ENCODE results near the gene GANAB.
"Not testable (repeated sequence)": the region's sequence is repeated elsewhere in the genome, so short reads cannot be mapped to it uniquely, and the experiment has no call there.

Gene GANAB

DNA sequence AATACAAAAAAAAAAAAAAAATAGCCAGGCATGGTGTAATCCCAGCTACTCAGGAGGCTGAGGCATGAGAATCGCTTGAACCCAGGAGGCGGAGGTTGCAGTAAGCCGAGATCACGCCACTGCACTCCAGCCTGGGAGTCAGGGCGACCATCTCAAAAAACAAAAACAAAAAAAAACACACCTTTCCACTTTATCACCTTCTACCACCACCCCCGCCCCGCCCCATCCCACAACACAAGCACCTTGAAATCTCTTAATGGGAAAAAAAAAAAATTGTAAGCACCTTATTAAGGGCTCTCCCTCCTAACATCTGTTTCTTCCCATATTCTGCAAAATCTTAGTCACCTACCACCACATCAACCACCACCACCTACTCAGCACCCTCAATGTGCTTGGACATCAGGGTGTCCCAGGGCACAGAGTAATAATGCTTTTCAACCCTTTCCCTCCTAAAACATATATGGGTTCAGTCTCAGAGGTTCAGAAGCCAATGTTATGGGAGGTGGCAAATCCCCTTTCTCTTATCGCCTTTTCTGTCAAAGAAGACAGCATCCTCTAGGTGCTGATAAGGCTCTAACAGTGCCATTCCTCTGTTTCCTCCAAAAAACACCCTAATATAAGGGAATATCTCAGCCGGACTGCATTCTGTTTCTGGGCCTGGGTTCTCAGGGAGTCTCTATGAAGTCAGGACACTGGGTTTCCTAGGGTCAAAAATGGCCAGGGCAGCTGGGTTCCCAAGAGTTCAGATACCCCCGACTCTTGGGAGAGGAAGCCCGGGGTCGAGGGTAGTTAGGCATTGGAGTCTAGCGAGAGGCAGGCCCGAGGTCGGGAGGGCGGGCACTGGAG lies 6.0 kb upstream of the GANAB start:
- DNase-seq (no peak), ATAC-seq (no peak)
- Mint-ChIP-seq H3K9me3 (no peaks in the 10 kb centered on the region), H3K4me1 (peaks cover 27% of the 10 kb centered on the region), H3K27ac (peak overlapping the region; percentile 92), H3K27me3 (no peaks in the 10 kb centered on the region), H3K36me3 (ENCODE audit: low read depth) (peaks cover 10% of the 10 kb centered on the region), H3K4me3 (peak overlapping the region; percentile 94)

DNA sequence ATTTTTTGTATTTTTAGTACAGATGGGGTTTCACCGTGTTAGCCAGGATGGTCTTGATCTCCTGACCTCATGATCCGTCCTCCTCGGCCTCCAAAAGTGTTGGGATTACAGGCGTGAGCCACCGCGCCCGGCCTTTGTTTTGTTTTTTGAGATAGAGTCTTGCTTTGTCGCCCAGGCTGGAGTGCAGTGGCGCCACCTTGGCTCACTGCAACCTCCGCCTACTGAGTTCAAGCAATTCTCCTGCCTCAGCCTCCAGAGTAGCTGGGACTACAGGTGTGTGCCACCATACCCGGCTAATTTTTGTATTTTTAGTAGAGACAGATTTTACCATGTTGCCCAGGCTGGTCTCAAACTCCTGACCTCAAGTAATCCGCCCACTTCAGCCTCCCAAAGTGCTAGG lies 3.9 kb upstream of the GANAB start:
- not testable (repeated sequence) for H3K4me3 Mint-ChIP-seq, DNase-seq, ATAC-seq, H3K27me3 Mint-ChIP-seq, H3K9me3 Mint-ChIP-seq
- peak overlapping the region; percentile 83 for H3K27ac Mint-ChIP-seq
- peaks cover 15% of the 10 kb centered on the region for H3K36me3 Mint-ChIP-seq (ENCODE audit: low read depth)
- peaks cover 36% of the 10 kb centered on the region for H3K4me1 Mint-ChIP-seq

DNA sequence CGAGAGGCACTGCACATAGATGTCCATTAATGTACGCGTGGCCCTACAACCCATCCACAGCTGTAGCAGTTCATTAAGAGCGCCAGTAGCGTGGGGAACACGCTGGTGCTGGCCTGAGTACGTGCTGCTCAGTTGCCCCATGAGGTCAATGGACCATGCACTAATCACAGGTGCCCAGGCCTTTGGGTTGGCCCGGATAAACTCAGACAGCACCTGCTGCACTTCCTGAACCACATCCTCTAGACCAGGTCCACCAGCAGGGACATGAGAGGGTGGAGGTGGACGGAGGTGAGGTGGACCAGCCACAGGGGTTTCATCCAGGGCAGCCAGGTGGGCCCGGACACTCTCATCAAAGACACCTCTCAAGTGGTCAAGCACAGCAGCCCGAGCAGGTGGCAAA lies 3.1 kb upstream of the GANAB start:
- ATAC-seq (no peak), DNase-seq (no peak)
- Mint-ChIP-seq H3K27me3 (no peaks in the 10 kb centered on the region), H3K36me3 (ENCODE audit: low read depth) (peaks cover 15% of the 10 kb centered on the region), H3K9me3 (no peaks in the 10 kb centered on the region), H3K4me1 (peaks cover 42% of the 10 kb centered on the region), H3K4me3 (no peak overlapping the region), H3K27ac (peak overlapping the region; percentile 63)

DNA sequence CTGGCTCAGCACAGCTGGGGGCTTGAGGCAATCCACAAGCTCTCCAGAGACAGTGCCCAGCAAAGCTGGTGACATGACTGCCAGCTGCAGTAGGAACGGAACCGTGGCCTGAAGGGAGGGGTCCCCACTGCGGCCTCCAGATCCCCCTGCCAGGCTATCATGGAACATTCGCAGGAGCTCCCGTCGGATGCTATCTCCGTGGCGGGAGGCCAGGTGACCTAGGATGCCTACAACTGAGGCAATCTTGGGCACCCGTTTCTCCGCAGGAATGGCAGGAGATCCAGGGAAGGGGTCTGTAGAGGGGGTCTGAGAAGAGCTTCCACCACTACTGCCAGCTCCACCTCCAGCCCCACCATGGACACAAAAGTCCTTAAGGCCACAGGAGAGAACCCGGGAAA lies 2.6 kb upstream of the GANAB start:
- no peak overlapping the region for H3K4me3 Mint-ChIP-seq
- H3K4me1 Mint-ChIP-seq: peaks cover 42% of the 10 kb centered on the region
- peaks cover 21% of the 10 kb centered on the region for H3K36me3 Mint-ChIP-seq (ENCODE audit: low read depth)
- ATAC-seq: no peak
- no peaks in the 10 kb centered on the region for H3K27me3 Mint-ChIP-seq
- no peak for DNase-seq
- H3K27ac Mint-ChIP-seq: no peak overlapping the region
- no peaks in the 10 kb centered on the region for H3K9me3 Mint-ChIP-seq

DNA sequence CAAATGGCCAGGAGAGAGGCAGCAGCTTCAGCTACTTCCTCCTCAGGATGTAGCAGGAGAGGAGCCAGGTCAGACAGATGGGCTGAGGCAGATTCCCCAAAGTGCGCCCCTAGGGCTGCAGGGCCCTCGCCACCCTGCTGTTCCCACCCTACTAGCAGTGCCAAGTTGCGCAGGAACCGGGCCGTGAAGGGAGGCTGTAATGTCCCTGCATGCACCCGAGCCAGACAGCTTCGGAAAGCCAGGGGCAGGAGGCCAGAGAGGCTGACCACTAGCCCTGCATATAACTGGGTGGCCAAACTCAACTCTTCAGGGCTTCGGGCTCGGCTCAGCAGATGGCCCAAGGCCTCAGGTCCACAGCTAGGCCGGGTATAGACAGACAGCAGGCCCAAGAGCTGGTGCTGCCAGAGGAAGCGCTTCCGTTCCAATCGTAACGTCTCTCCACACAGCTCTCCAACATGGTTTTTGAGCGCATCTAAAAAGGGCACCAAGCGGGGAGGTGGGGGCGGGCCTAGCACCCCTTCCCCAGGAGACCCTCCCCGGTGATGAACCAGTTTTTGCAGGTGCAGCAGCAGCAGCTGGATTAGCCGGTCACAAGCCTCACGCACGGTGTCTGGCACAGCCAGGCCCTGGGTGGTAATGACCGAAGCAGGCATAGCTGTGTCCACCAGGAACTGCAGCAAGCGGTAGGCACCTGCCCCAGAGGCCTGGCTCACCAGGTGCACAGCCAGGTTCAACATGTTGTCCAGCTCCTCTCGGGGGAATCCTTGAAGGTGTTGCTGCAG lies 2.0 kb upstream of the GANAB start:
- Mint-ChIP-seq H3K27ac (peak overlapping the region; percentile 18), H3K36me3 (ENCODE audit: low read depth) (peaks cover 21% of the 10 kb centered on the region), H3K4me1 (peaks cover 39% of the 10 kb centered on the region), H3K9me3 (no peaks in the 10 kb centered on the region), H3K4me3 (no peak overlapping the region), H3K27me3 (no peaks in the 10 kb centered on the region)
- no peak for ATAC-seq
- no peak for DNase-seq

DNA sequence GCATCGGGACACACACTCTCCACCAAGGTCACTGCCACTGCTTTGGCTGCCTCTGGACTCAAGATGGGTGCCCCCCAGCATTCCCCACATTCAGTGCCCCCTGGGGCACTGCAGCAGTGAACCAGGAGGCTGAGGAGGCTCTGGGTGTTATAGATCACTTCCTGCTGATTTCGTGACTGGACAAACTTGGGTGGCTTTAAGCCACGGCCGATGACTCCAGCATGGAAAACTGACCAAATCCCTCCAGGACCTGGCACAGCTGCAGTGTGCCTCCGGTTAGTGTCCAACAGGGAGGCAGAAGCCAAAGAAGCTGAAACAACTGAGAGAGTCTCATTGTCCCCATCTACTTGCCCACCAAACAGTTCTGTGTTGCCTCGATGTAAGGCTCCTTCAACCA lies 1.2 kb upstream of the GANAB start:
- Mint-ChIP-seq H3K4me3 (no peak overlapping the region), H3K9me3 (no peaks in the 10 kb centered on the region), H3K4me1 (peaks cover 37% of the 10 kb centered on the region), H3K27me3 (no peaks in the 10 kb centered on the region), H3K36me3 (ENCODE audit: low read depth) (peaks cover 26% of the 10 kb centered on the region), H3K27ac (peak overlapping the region; percentile 18)
- DNase-seq: no peak
- no peak for ATAC-seq

DNA sequence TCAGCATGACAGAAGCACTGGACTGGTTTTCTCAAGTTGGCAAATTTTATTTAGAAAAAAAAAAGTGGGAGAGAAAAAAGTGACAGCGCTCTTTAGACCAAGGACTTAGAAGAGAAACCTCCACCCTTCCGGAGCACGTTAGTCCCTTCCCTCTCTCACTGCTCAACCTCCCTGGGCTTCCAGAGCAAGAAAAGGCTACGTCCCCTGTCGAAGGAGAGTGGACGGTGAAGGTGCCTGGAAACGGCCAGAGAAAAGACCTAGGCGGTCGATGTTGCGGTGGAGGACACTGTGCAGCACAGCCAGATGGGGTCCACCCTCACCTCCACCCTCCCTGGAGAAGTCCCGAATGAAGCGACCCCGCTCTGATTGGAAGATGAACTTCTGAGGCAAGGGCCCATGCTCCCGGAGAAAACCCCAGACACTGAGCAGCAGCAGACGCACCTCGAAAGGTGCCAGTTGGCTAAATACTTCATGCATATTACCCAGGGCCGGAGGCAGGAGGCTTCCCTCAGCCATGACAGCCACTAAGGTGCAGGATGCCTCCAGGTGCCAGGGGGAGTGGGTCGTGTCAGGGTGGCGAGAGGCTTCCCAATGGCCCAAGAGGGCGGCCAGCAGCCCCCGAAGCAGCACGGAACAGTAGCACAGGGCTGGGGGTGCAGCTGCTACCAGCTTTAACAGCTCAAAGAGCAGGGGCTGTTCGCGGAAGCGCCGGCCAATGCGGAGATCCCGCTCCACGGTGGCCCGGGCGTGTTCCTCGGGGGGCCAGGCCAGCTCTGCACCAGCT lies 604 bp upstream of the GANAB start:
- H3K27me3 Mint-ChIP-seq: no peaks in the 10 kb centered on the region
- H3K4me1 Mint-ChIP-seq: peaks cover 33% of the 10 kb centered on the region
- peak overlapping the region; percentile 95 for H3K27ac Mint-ChIP-seq
- ATAC-seq: no peak
- peaks cover 25% of the 10 kb centered on the region for H3K36me3 Mint-ChIP-seq (ENCODE audit: low read depth)
- H3K4me3 Mint-ChIP-seq: peak overlapping the region; percentile 97
- no peak for DNase-seq
- H3K9me3 Mint-ChIP-seq: no peaks in the 10 kb centered on the region

DNA sequence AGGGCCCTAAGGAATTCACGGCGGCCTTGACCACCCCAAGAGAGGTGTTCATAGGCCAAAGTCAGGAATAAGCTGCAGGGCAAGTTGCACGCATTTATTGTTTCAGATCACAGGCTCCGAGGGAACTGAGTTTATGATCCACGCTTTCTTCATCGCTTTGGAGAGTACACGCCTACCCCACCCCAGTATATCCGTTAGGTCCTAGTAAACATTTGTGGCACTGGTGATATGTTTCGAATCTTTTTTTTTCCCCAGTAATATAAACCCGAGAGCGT lies 805 bp downstream of the GANAB start:
- Mint-ChIP-seq H3K4me3 (peak overlapping the region; percentile 97), H3K27me3 (no peaks in the 10 kb centered on the region), H3K36me3 (ENCODE audit: low read depth) (peaks cover 25% of the 10 kb centered on the region), H3K9me3 (no peaks in the 10 kb centered on the region), H3K27ac (peak overlapping the region; percentile 95), H3K4me1 (peaks cover 37% of the 10 kb centered on the region)
- no peak for DNase-seq
- no peak for ATAC-seq

DNA sequence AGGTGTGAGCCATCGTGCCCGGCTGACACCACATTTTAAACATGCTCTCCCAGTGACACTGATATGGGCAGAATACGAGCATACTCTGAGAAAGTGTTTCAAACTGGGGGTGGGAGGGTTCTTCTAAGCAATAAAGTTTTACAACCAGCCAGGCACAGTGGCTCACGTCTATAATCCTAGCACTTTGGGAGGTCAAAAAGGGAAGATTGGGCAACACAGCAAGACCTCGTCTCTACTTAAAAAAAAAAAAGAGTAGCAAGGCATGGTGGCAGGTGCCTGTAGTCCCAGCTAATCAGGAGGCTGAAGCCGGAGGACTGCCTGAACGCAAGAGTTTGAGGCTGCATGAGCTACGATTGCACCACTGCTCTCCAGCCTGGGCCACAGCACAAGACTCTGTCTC lies 2.2 kb downstream of the GANAB start:
- Mint-ChIP-seq H3K27ac (peak overlapping the region; percentile 57), H3K4me3 (peak overlapping the region; percentile 46), H3K9me3 (no peaks in the 10 kb centered on the region), H3K27me3 (no peaks in the 10 kb centered on the region), H3K36me3 (ENCODE audit: low read depth) (peaks cover 29% of the 10 kb centered on the region), H3K4me1 (peaks cover 48% of the 10 kb centered on the region)
- DNase-seq: no peak
- ATAC-seq: no peak

DNA sequence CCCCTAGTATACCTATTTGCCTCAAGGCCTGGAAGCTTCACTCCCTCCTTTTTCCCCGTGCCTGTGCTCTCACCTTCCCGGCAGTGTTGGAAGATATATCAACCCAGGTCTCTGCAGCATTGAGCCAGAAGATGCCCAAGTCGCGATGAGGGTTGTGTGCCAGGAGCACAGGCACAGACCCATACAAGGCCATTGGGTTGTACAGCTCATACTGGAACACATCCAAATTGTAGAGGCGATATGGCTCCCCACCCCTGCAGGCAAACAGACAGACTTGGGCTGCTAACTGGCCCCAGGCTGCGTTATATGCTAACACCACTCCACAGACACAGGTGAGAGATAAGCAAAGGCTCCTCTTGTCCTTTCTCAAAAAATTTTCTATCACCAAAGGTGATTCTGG lies 13.9 kb downstream of the GANAB start:
- no peak overlapping the region for H3K27ac Mint-ChIP-seq
- ATAC-seq: no peak

DNA sequence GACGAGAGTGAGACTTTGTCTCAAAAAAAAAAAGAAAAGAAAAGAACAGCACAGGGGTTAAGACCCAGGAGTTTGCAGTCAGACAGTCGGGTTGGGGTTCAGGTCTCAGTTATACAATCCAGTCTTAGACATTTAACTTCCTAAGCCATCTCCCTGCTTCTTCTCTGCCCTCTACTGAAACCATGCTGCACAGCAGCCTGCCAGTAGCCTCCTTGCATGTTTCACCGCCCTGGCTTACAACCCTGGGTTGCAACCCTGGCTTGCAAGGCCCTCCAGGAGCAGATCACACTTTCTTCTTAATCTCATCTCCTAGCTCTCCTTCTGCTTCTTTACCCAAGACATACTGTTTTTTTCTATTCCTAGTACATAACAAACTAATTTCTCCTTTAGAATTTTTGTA lies 18.7 kb downstream of the GANAB start:
- ATAC-seq (no peak), DNase-seq (no peak)
- peak overlapping the region; percentile 32 for H3K27ac Mint-ChIP-seq
- H3K4me1 Mint-ChIP-seq: peaks cover 3% of the 10 kb centered on the region
- no peak overlapping the region for H3K4me3 Mint-ChIP-seq
- no peaks in the 10 kb centered on the region for H3K27me3 Mint-ChIP-seq
- no peaks in the 10 kb centered on the region for H3K9me3 Mint-ChIP-seq
- peaks cover 57% of the 10 kb centered on the region for H3K36me3 Mint-ChIP-seq (ENCODE audit: low read depth)

More for the DNA sequence above, 13.9 kb downstream of the GANAB start:
- peaks cover 14% of the 10 kb centered on the region for H3K4me1 Mint-ChIP-seq
- H3K9me3 Mint-ChIP-seq: no peaks in the 10 kb centered on the region
- H3K27me3 Mint-ChIP-seq: no peaks in the 10 kb centered on the region
- H3K36me3 Mint-ChIP-seq (ENCODE audit: low read depth): peaks cover 72% of the 10 kb centered on the region
- no peak for DNase-seq
- H3K4me3 Mint-ChIP-seq: no peak overlapping the region

DNA sequence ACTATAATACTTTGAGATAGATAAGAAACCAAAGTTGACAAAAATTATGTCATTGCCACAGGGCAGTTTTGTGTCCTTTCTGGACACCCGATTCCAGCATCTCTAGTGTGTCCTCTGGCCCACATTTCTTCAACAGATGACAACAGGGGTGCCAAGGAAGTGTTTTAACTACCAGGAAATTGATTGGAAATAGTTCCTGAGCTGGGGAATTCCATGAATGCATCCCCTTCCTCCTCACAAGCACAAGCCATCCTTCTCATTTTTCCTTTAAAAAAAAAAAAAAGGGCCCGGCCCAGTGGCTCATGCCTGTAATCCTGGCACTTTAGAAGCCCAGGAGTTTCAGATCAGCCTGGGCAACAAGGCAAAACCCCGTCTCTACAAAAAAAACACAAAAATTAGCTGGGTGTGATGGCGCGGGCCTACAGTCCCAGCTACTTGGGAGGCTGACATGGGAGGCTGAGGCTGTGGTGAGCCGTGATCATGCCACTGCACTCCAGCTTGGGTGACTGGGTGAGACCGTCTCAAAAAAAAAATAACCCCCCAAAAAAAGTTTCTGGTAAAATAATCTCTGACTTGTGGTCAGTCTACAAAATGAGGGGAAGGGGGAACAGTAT lies 23.8 kb downstream of the GANAB start:
- Mint-ChIP-seq H3K4me1 (peaks cover 28% of the 10 kb centered on the region), H3K27ac (peak overlapping the region; percentile 97), H3K36me3 (ENCODE audit: low read depth) (peaks cover 36% of the 10 kb centered on the region), H3K9me3 (no peaks in the 10 kb centered on the region), H3K4me3 (peak overlapping the region; percentile 97), H3K27me3 (no peaks in the 10 kb centered on the region)
- no peak for DNase-seq
- ATAC-seq: no peak

DNA sequence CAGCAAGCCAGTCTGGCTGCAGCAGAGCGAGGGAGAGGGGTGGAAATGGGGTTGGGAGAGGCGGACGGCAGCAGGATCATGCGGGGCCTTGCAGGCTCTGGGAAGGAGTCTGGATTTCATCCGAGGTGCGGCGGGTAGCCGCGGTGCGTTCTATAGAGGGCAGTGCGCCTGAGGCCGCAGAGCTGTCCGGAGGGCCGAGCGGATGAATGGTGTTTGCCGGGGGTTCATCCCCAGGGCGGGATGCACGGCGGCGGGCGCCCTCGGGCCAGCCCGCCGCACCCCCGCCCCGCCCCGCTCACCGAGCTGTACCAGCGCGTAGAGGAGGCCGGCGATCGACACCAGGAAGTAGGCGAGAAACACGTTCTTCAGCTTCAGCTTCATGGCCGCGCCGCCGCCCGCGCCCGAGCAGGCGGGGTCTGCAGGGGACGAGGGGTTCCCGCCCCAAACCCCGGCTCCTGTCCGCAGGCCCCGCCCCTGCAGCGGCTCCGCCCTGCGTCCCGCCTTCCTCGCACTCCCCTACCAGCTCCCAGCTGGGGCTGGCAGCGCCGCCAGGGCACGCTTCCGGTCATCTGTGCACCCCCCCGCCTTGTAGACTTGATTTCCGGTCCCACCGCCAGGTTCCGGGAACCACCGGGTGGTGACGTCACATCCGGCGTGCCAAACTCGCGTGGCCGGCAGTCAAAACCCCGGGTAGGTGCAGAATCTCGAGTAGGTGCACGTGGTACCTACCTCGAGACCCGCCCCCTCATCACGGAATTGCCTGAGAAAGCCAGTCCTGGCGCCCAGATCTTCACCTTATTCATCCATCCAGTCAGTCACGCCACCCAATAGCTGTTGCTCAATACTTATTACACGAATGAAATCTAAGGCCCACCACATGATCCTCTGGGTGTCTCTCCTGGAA lies 24.6 kb downstream of the GANAB start, which contains the start of gene B3GAT3:
Gene B3GAT3, minus strand, starts transcription at position 420 of the 904 bp plus-strand sequence. Its CDS starts 39 bp downstream, at position 381.
- H3K4me3 Mint-ChIP-seq: peak within 1 kb of the TSS; percentile 97
- DNase-seq: peak; percentile 98
- no peaks in the 10 kb centered on the region for H3K27me3 Mint-ChIP-seq
- peaks cover 28% of the 10 kb centered on the region for H3K4me1 Mint-ChIP-seq
- H3K36me3 Mint-ChIP-seq (ENCODE audit: low read depth): peaks cover 32% of the 10 kb centered on the region
- no peaks in the 10 kb centered on the region for H3K9me3 Mint-ChIP-seq
- H3K27ac Mint-ChIP-seq: peak within 1 kb of the TSS; percentile 97
- peak; percentile 96 for ATAC-seq

Data from activated naive CD8-positive, alpha-beta T cell treated with anti-CD3 and anti-CD28 coated beads, Interleukin-2, amount 50 U/mL, for 24 hours (primary cell).